Amniotic epithelial cell (primary cell): ENCODE data around the gene PIAS4.

Source experiments
- DNase-seq: peaks from one replicate; pipeline ENCODE4 v3.0.0-alpha.2; 2010; ENCODE audit warnings: low read depth

PIAS4 gene

GRCh38 chr19:4077800-4078684, 70.5 kb downstream of the PIAS4 start:
- DNase-seq, result no peak

- no peak for DNase-seq
Measured at GRCh38 chr19:4080473-4080872, 72.9 kb downstream of the PIAS4 start.

- DNase-seq, result peak; percentile 50
Measured at GRCh38 chr19:4081441-4082129, 74.0 kb downstream of the PIAS4 start.

GRCh38 chr19:4082172-4082571, 74.6 kb downstream of the PIAS4 start:
- DNase-seq, result no peak

- no peak for DNase-seq
Measured at GRCh38 chr19:4083677-4084546, 76.4 kb downstream of the PIAS4 start.

GRCh38 chr19:4084547-4084877, 77.0 kb downstream of the PIAS4 start:
- no peak for DNase-seq

GRCh38 chr19:4086411-4086867, 78.9 kb downstream of the PIAS4 start:
- no peak for DNase-seq

GRCh38 chr19:4087787-4088679, 80.5 kb downstream of the PIAS4 start:
- peak; percentile 14 for DNase-seq

- no peak for DNase-seq
Measured at GRCh38 chr19:4088975-4089374, 81.4 kb downstream of the PIAS4 start.
